Anterior cingulate cortex (tissue), 58 donors: ENCODE data around the gene ARHGEF10L.

Experiments used
- DNase-seq, 58 donors: peaks; one replicate each; lab custom pipeline; 2025; lab: John Stamatoyannopoulos, UW

ARHGEF10L gene

GRCh38 chr1:17546946-17547670, 7.6 kb downstream of the ARHGEF10L start:
- peak in 31 of 58 donors; percentile 12 to 81 (median 42) for DNase-seq

- no peak for DNase-seq
Measured at GRCh38 chr1:17549384-17549783, 9.9 kb downstream of the ARHGEF10L start.

- DNase-seq, result no peak
Measured at GRCh38 chr1:17550729-17551584, 11.5 kb downstream of the ARHGEF10L start.

GRCh38 chr1:17551755-17552234, 12.3 kb downstream of the ARHGEF10L start:
- DNase-seq, result peak in 13 of 58 donors; percentile 9 to 50 (median 21)

GRCh38 chr1:17553975-17554700, 14.6 kb downstream of the ARHGEF10L start:
- no peak for DNase-seq

- no peak for DNase-seq
Measured at GRCh38 chr1:17554954-17555353, 15.5 kb downstream of the ARHGEF10L start.

GRCh38 chr1:17557986-17558385, 18.5 kb downstream of the ARHGEF10L start:
- DNase-seq, result no peak

GRCh38 chr1:17558541-17558940, 19.0 kb downstream of the ARHGEF10L start:
- no peak for DNase-seq

GRCh38 chr1:17558954-17559614, 19.6 kb downstream of the ARHGEF10L start:
- DNase-seq, result no peak

- no peak for DNase-seq
Measured at GRCh38 chr1:17559615-17560419, 20.3 kb downstream of the ARHGEF10L start.

- peak in 30 of 58 donors; percentile 10 to 71 (median 37) for DNase-seq
Measured at GRCh38 chr1:17561247-17561548, 21.7 kb downstream of the ARHGEF10L start.

- peak in 16 of 58 donors; percentile 25 to 71 (median 44) for DNase-seq
Measured at GRCh38 chr1:17561561-17561985, 22.1 kb downstream of the ARHGEF10L start.

- no peak for DNase-seq
Measured at GRCh38 chr1:17562375-17562774, 22.9 kb downstream of the ARHGEF10L start.

- peak in 9 of 58 donors; percentile 11 to 40 (median 15) for DNase-seq
Measured at GRCh38 chr1:17563494-17564281, 24.2 kb downstream of the ARHGEF10L start.

GRCh38 chr1:17564458-17565393, 25.2 kb downstream of the ARHGEF10L start:
- DNase-seq, result peak in 1 of 58 donors; percentile 21

- peak in 13 of 58 donors; percentile 5 to 46 (median 19) for DNase-seq
Measured at GRCh38 chr1:17565461-17566252, 26.2 kb downstream of the ARHGEF10L start.

GRCh38 chr1:17566417-17566816, 26.9 kb downstream of the ARHGEF10L start:
- no peak for DNase-seq
